ENCODE data around the gene NXPH2.

Gene NXPH2

DNA sequence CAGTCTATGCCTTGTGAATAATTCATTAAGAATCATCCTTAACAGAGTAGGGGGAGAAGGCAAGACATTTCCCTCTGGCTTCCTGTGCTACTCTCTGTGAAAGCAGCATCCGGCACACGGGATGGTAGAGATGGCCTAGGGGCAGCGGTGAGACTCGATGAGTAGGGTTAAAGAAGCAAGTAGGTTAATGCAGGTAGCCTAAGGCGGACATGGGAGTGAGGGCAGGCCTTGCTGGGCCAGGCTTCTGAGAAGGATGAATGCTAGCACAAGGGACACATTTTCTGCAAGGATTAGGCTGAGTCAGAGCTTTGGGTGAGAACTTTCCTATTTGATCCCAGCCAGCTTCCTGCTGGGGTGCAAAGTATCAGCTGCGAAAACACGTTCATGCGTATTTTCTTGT lies 80.8 kb downstream of the NXPH2 start:
- no peak overlapping the region for H2AFZ ChIP-seq (ENCODE audit: low read depth)
- H3K27ac ChIP-seq = no peak overlapping the region
- H3K27me3 ChIP-seq (ENCODE audit: insufficient read depth, low read depth) = no peaks in the 10 kb centered on the region

DNA sequence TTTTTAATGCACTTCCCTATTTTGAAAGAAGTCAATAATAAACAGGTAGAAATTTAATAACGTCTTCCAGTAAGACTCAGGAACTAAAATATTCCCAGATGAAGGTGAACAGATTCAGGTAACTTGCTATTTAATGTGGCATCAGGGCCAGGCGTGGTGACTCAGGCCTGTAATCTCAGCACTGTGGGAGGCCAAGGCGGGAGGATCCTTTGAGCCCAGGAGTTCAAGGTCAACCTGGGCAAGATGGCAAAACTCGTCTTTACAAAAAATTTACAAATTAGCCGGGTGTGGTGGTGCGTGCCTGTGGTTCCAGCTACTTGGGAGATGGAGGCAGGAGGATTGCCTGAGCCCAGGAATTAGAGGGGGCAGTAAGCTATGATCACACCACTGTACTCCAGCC lies 81.8 kb downstream of the NXPH2 start:
- Histone ChIP-seq H3K27ac (no peak overlapping the region), H3K79me2 (ENCODE audit: insufficient read depth, low read depth) (no peaks in the 10 kb centered on the region), H3K9ac (no peak overlapping the region), H3K4me3 (IDR thresholded peaks at IDR 0.05; ENCODE audit: insufficient read depth, low read depth, low read length) (no peak overlapping the region), H3K4me1 (ENCODE audit: low read depth, poor library complexity, severe bottlenecking) (peaks cover 3% of the 10 kb centered on the region), H3K27me3 (ENCODE audit: insufficient read depth, low read depth) (no peaks in the 10 kb centered on the region), H3K36me3 (ENCODE audit: insufficient read depth) (no peaks in the 10 kb centered on the region), H3K4me2 (no peak overlapping the region), H4K20me1 (ENCODE audit: insufficient read depth) (no peaks in the 10 kb centered on the region), H2AFZ (ENCODE audit: low read depth) (no peak overlapping the region)
- TF ChIP-seq, protein P1, sequence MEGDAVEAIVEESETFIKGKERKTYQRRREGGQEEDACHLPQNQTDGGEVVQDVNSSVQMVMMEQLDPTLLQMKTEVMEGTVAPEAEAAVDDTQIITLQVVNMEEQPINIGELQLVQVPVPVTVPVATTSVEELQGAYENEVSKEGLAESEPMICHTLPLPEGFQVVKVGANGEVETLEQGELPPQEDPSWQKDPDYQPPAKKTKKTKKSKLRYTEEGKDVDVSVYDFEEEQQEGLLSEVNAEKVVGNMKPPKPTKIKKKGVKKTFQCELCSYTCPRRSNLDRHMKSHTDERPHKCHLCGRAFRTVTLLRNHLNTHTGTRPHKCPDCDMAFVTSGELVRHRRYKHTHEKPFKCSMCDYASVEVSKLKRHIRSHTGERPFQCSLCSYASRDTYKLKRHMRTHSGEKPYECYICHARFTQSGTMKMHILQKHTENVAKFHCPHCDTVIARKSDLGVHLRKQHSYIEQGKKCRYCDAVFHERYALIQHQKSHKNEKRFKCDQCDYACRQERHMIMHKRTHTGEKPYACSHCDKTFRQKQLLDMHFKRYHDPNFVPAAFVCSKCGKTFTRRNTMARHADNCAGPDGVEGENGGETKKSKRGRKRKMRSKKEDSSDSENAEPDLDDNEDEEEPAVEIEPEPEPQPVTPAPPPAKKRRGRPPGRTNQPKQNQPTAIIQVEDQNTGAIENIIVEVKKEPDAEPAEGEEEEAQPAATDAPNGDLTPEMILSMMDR (conservative IDR thresholded peaks at IDR 0.05; ENCODE audit: low read depth, low read length) = no peak

More for the DNA sequence above, 80.8 kb downstream of the NXPH2 start:
- H3K36me3 ChIP-seq (ENCODE audit: insufficient read depth) = no peaks in the 10 kb centered on the region
- H3K4me1 ChIP-seq (ENCODE audit: low read depth, poor library complexity, severe bottlenecking) = no peaks in the 10 kb centered on the region
- TF ChIP-seq, protein P1 (conservative IDR thresholded peaks at IDR 0.05; ENCODE audit: low read depth, low read length) = no peak
- H3K9ac ChIP-seq = no peak overlapping the region
- H4K20me1 ChIP-seq (ENCODE audit: insufficient read depth) = no peaks in the 10 kb centered on the region
- no peaks in the 10 kb centered on the region for H3K79me2 ChIP-seq (ENCODE audit: insufficient read depth, low read depth)
- no peak overlapping the region for H3K4me3 ChIP-seq (IDR thresholded peaks at IDR 0.05; ENCODE audit: insufficient read depth, low read depth, low read length)
- no peak overlapping the region for H3K4me2 ChIP-seq

DNA sequence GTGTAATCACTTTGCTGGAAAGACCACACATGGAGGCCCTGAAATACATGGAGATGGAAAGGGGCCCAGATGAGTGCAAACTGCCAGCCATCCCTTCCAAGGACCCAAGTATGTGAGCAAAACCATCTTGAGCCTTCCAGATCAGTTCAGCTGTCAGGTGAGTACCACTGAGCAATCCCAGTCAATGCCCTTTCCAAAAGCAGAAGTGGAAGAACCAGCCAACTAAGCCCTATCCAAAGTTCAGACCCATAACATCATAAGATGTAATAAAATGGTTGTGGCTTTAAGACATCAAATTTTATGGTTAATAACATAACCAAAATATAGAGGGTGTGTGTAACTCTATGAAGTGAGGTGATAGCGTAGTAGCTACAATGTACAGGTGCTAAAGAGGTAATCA lies 88.5 kb downstream of the NXPH2 start:
- H3K4me3 ChIP-seq (IDR thresholded peaks at IDR 0.05; ENCODE audit: insufficient read depth, low read depth, low read length) = no peak overlapping the region
- peaks cover 3% of the 10 kb centered on the region for H3K4me1 ChIP-seq (ENCODE audit: low read depth, poor library complexity, severe bottlenecking)
- no peaks in the 10 kb centered on the region for H4K20me1 ChIP-seq (ENCODE audit: insufficient read depth)
- H3K79me2 ChIP-seq (ENCODE audit: insufficient read depth, low read depth) = no peaks in the 10 kb centered on the region
- no peaks in the 10 kb centered on the region for H3K36me3 ChIP-seq (ENCODE audit: insufficient read depth)
- H3K27me3 ChIP-seq (ENCODE audit: insufficient read depth, low read depth) = no peaks in the 10 kb centered on the region
- no peak overlapping the region for H2AFZ ChIP-seq (ENCODE audit: low read depth)
- no peak overlapping the region for H3K27ac ChIP-seq
- H3K9ac ChIP-seq = no peak overlapping the region
- TF ChIP-seq, protein P1 (conservative IDR thresholded peaks at IDR 0.05; ENCODE audit: low read depth, low read length) = no peak
- no peak overlapping the region for H3K4me2 ChIP-seq

DNA sequence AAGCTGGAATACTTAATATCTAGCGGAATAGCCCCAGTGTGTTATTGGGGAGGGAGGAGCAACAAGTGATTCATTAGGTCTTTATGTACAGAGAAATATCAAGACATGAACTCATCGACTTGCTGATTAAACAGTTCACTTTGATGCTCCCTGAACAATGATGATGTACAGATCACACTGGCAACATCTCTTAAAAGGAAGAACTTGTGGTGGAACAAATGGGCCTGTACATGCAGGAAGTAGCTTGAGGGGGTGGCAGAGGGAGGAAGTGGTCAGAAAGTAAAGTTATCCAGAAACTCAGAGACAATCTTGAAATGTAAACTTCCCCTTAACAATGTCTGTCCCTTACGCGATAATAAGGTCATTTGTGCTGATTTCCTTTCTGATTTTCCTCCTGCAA lies 90.5 kb downstream of the NXPH2 start:
- TF ChIP-seq, protein P1 (conservative IDR thresholded peaks at IDR 0.05; ENCODE audit: low read depth, low read length) = no peak
- Histone ChIP-seq H3K9ac (no peak overlapping the region), H3K36me3 (ENCODE audit: insufficient read depth) (no peaks in the 10 kb centered on the region), H3K4me3 (IDR thresholded peaks at IDR 0.05; ENCODE audit: insufficient read depth, low read depth, low read length) (no peak overlapping the region), H2AFZ (ENCODE audit: low read depth) (no peak overlapping the region), H3K4me2 (no peak overlapping the region), H3K4me1 (ENCODE audit: low read depth, poor library complexity, severe bottlenecking) (peaks cover 3% of the 10 kb centered on the region), H3K79me2 (ENCODE audit: insufficient read depth, low read depth) (no peaks in the 10 kb centered on the region), H3K27ac (no peak overlapping the region), H3K27me3 (ENCODE audit: insufficient read depth, low read depth) (no peaks in the 10 kb centered on the region), H4K20me1 (ENCODE audit: insufficient read depth) (no peaks in the 10 kb centered on the region)

Data from KMS-11 (cell line).